ENCODE results near the gene MRTO4. TPM values are rescaled to one million over a fixed set of nuclear protein-coding genes. Genes with fewer than 3 reads are reported as not detected.

The MRTO4 gene
- total and polyA plus RNA-seq, 9 of the 15 experiments (the other 6 are each of a cell fraction or from before 2014, with no cell fraction given): 62.0 to 173 (median 146) TPM

- TF ChIP-seq, protein P1, sequence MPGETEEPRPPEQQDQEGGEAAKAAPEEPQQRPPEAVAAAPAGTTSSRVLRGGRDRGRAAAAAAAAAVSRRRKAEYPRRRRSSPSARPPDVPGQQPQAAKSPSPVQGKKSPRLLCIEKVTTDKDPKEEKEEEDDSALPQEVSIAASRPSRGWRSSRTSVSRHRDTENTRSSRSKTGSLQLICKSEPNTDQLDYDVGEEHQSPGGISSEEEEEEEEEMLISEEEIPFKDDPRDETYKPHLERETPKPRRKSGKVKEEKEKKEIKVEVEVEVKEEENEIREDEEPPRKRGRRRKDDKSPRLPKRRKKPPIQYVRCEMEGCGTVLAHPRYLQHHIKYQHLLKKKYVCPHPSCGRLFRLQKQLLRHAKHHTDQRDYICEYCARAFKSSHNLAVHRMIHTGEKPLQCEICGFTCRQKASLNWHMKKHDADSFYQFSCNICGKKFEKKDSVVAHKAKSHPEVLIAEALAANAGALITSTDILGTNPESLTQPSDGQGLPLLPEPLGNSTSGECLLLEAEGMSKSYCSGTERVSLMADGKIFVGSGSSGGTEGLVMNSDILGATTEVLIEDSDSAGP (CRISPR knock-in tag; IDR thresholded peaks at IDR 0.05): 0 out of 2 replicates have a peak, but pooled peaks have one; percentile 53
- TF ChIP-seq TAF15 (IDR thresholded peaks at IDR 0.05; ENCODE audit: low read depth, low read length) (no peak), HNRNPK (IDR thresholded peaks at IDR 0.05; ENCODE audit: low read depth, low read length, poor library complexity, severe bottlenecking) (no peak), ARID1B (IDR thresholded peaks at IDR 0.05) (peak; percentile 33; the same call in 1 of the 2 replicates), POLR3G (IDR thresholded peaks at IDR 0.05; ENCODE audit: extremely low read depth, insufficient read length, insufficient replicate concordance) (no peak), ESRRB (CRISPR knock-in tag; IDR thresholded peaks at IDR 0.05; ENCODE audit: borderline replicate concordance) (no peak), THRAP3 (IDR thresholded peaks at IDR 0.05; ENCODE audit: borderline replicate concordance) (0 out of 2 replicates have a peak, but pooled peaks have one; percentile 35), TRIM28 (IDR thresholded peaks at IDR 0.05) (no peak), SMARCA4 (IDR thresholded peaks at IDR 0.05) (peak; percentile 35; the same call in 1 of the 2 replicates), ETV6 (IDR thresholded peaks at IDR 0.05; ENCODE audit: borderline replicate concordance in 1 of 2, low read depth in 2 of 2, low read length in 1 of 2) (no peak), ETV6 (CRISPR knock-in tag; IDR thresholded peaks at IDR 0.05; ENCODE audit: borderline replicate concordance) (no peak), HDAC1 (IDR thresholded peaks at IDR 0.05) (no peak), ZFX (CRISPR knock-in tag; IDR thresholded peaks at IDR 0.05) (no peak), STAT6 (CRISPR knock-in tag; IDR thresholded peaks at IDR 0.05) (no peak), NR2F6 (CRISPR knock-in tag; IDR thresholded peaks at IDR 0.05) (no peak)
- TF ChIP-seq, protein P2, sequence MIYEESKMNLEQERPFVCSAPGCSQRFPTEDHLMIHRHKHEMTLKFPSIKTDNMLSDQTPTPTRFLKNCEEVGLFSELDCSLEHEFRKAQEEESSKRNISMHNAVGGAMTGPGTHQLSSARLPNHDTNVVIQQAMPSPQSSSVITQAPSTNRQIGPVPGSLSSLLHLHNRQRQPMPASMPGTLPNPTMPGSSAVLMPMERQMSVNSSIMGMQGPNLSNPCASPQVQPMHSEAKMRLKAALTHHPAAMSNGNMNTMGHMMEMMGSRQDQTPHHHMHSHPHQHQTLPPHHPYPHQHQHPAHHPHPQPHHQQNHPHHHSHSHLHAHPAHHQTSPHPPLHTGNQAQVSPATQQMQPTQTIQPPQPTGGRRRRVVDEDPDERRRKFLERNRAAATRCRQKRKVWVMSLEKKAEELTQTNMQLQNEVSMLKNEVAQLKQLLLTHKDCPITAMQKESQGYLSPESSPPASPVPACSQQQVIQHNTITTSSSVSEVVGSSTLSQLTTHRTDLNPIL (CRISPR knock-in tag; IDR thresholded peaks at IDR 0.05): no peak
- TF ChIP-seq, protein P3, sequence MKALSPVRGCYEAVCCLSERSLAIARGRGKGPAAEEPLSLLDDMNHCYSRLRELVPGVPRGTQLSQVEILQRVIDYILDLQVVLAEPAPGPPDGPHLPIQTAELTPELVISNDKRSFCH (CRISPR knock-in tag; IDR thresholded peaks at IDR 0.05): no peak
- TF ChIP-seq, protein P3 (tag; IDR thresholded peaks at IDR 0.05): no peak
- TF ChIP-seq, protein P4, sequence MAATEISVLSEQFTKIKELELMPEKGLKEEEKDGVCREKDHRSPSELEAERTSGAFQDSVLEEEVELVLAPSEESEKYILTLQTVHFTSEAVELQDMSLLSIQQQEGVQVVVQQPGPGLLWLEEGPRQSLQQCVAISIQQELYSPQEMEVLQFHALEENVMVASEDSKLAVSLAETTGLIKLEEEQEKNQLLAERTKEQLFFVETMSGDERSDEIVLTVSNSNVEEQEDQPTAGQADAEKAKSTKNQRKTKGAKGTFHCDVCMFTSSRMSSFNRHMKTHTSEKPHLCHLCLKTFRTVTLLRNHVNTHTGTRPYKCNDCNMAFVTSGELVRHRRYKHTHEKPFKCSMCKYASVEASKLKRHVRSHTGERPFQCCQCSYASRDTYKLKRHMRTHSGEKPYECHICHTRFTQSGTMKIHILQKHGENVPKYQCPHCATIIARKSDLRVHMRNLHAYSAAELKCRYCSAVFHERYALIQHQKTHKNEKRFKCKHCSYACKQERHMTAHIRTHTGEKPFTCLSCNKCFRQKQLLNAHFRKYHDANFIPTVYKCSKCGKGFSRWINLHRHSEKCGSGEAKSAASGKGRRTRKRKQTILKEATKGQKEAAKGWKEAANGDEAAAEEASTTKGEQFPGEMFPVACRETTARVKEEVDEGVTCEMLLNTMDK (IDR thresholded peaks at IDR 0.05; ENCODE audit: borderline replicate concordance, insufficient read depth, low read depth, low read length, poor library complexity, severe bottlenecking): no peak
Measured at GRCh38 chr1:19204446-19205266, 46.9 kb upstream of the MRTO4 start (continued).

All from K562 (cell line).